Mucosa of descending colon (tissue), 3 donors: ENCODE results near the gene CAPN8. TPM values are rescaled to one million over a fixed set of nuclear protein-coding genes. Genes with fewer than 3 reads are reported as not detected.

ENCODE experiments used
- ATAC-seq: fragments of 200-7000 bp; cut with Tn5 transposase; one replicate; pipeline ENCODE4 v1.9.1; 2020; ENCODE audit warnings: mild to moderate bottlenecking, moderate library complexity
- DNase-seq, 3 donors: peaks; one replicate each; pipeline ENCODE4 v3.0.0-alpha.2; 2020
- H3K36me3 ChIP-seq: fragments of 200-600 bp; one replicate; pipeline ENCODE4 v1.8.0; 2021; ENCODE audit warnings: low read depth, mild to moderate bottlenecking
- H3K4me1 ChIP-seq: fragments of 200-600 bp; one replicate; pipeline ENCODE4 v1.8.0; 2021; ENCODE audit warnings: low read depth, mild to moderate bottlenecking
- H3K4me3 ChIP-seq: fragments of 200-600 bp; one replicate; pipeline ENCODE4 v1.8.0; 2021; ENCODE audit warnings: mild to moderate bottlenecking
- H3K9me3 ChIP-seq: fragments of 200-600 bp; one replicate; pipeline ENCODE4 v1.8.0; 2021; ENCODE audit warnings: mild to moderate bottlenecking
- intact Hi-C, 2 donors: fragments of 100-400 bp; cut with DNase I in 1 of 2; cut with micrococcal nuclease in 1 of 2; formaldehyde crosslinking; loops; one replicate each; pipeline versions ENCODE4 v1.11.0 to v1.11.1; 2022; cut with DNase I, micrococcal nuclease
- total RNA-seq, 3 donors: library from RNA; stranded (reverse); fragmentation: NEBNext Ultra II Directional in 2 of 3; extraction: Animal tissue kit (Norgen Biotek cat#: 25700) in 2 of 3; gene quantifications; one replicate each; pipeline versions ENCODE4 v1.2.1 to v1.2.4, GENCODE V29; 2021 to 2023
- TF ChIP-seq, protein P1 (sequence below): fragments of 200-600 bp; IDR thresholded peaks from one replicate; pipeline ENCODE4 v1.8.0; 2022; ENCODE audit warnings: antibody characterized with exemption, mild to moderate bottlenecking
- donor health status: DM: no; HTN: no; CAD: no; lungs with moderate emphysema.
- donor health status: DM: no; HTN: no; CAD: no.
- donor health status: DM: no; HTN: yes; CAD: no.

Gene CAPN8
- total RNA-seq, 3 donors from 2014 or later = 31.1 to 88.6 (median 59.0) TPM

DNA sequence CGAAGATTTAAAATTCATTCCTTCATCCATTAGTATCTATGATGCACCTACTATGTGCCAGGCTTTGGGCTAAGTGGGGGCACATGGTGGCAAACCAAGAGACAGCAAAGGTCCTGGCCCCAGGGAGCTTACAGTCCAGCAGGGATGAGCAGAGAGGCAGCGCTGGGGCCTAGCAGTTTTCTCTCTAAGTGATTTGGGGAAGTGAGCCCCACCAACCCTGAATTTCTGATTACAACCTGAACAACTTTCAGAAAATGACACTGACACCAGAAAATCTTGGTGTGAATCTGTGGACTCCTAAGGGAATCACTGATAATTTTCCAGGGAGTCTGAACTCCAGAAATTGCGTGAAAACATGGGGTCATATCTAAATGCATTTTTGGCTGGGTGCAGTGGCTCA, 111.5 kb downstream of the CAPN8 start:
- DNase-seq (no peak), ATAC-seq (no peak)
- H3K4me1 ChIP-seq = peaks cover 9% of the 10 kb centered on the region
- no peaks in the 10 kb centered on the region for H3K36me3 ChIP-seq
- intact Hi-C loops = no loop called here
- no peaks in the 10 kb centered on the region for H3K9me3 ChIP-seq
- no peak overlapping the region for H3K4me3 ChIP-seq
- TF ChIP-seq, protein P1, sequence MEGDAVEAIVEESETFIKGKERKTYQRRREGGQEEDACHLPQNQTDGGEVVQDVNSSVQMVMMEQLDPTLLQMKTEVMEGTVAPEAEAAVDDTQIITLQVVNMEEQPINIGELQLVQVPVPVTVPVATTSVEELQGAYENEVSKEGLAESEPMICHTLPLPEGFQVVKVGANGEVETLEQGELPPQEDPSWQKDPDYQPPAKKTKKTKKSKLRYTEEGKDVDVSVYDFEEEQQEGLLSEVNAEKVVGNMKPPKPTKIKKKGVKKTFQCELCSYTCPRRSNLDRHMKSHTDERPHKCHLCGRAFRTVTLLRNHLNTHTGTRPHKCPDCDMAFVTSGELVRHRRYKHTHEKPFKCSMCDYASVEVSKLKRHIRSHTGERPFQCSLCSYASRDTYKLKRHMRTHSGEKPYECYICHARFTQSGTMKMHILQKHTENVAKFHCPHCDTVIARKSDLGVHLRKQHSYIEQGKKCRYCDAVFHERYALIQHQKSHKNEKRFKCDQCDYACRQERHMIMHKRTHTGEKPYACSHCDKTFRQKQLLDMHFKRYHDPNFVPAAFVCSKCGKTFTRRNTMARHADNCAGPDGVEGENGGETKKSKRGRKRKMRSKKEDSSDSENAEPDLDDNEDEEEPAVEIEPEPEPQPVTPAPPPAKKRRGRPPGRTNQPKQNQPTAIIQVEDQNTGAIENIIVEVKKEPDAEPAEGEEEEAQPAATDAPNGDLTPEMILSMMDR = no peak

DNA sequence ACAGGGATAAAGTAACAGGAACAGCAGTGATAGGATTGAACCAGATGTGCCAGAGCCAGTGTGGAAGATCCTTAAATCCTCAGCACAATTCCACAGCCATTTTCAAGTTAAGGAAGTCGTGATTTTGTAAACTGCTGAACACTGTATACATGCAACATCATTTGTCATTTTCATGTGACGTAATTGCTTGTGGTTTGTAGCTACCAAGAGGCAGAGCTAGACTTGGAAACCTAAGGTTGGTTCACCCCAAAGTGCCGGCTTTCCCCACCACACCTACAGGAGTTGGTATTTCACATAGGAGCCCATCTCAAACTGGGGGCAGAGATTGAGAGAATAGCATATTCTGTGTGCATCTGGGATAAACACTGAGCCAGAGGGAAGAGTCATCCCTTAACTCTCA, 113.9 kb downstream of the CAPN8 start:
- intact Hi-C loops = no loop called here
- Histone ChIP-seq H3K9me3 (no peaks in the 10 kb centered on the region), H3K4me3 (no peak overlapping the region), H3K4me1 (peaks cover 9% of the 10 kb centered on the region), H3K36me3 (no peaks in the 10 kb centered on the region)
- DNase-seq = no peak
- TF ChIP-seq, protein P1 = no peak
- no peak for ATAC-seq

DNA sequence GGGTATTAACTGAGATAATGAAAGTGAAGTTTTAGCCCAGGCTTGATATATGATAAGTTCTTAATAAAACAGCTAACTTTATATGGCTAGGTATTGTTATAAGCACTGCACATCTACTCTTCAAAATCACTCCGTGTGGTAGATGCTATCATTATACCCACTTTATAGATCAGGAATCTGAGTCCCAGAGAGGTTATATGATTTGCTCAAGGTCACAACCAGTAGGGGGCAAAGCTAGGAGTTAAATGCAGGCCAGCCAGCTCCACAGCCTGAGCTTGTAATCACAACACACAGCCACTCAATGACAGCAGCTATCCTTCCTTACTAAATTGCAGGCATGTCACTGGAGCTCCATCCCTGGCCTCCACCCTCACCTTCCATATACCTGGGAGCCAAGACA, 115.8 kb downstream of the CAPN8 start:
- intact Hi-C loops = no loop called here
- TF ChIP-seq, protein P1 = no peak
- Histone ChIP-seq H3K36me3 (no peaks in the 10 kb centered on the region), H3K4me3 (no peak overlapping the region), H3K4me1 (peaks cover 11% of the 10 kb centered on the region), H3K9me3 (no peaks in the 10 kb centered on the region)
- DNase-seq (no peak), ATAC-seq (no peak)

DNA sequence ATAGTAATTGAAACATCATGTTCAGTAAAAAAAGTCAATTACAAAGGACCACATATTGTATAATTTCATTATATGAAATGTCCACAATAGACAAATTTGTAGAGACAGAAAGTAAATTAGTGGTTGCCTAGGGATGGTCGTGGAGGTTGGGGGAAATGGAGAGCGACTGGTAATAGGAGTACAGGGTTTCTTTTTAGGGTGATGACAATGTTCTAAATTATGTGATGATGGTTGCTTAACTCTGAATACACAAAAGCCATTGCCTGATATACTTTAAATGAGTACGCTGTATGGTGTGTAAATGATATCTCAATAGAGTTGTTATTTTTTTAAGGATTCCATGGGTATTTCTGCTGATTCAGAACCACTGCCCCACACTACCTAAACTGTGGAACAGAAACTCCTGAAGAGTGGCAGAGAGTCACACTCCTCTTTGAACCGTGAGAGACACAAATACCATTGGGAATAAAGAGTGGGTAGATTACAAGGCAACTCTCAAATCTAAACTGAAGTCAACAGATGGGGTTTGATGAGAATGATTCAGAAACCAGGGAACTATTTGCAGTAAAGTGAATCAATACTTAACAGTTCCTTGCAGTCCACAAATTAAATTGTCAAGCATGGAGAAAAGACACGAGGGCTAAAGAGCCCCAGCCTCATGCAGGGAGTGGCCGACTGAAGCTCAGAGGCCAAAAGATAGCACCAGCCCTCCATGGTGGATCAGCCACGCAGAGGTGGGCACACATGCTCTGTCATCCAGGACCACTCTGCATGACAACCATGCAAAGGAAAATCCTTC, 118.0 kb downstream of the CAPN8 start:
- Histone ChIP-seq H3K4me3 (no peak overlapping the region), H3K4me1 (peaks cover 17% of the 10 kb centered on the region), H3K9me3 (no peaks in the 10 kb centered on the region), H3K36me3 (no peaks in the 10 kb centered on the region)
- DNase-seq (no peak), ATAC-seq (no peak)
- intact Hi-C loops = no loop called here
- TF ChIP-seq, protein P1 = no peak

DNA sequence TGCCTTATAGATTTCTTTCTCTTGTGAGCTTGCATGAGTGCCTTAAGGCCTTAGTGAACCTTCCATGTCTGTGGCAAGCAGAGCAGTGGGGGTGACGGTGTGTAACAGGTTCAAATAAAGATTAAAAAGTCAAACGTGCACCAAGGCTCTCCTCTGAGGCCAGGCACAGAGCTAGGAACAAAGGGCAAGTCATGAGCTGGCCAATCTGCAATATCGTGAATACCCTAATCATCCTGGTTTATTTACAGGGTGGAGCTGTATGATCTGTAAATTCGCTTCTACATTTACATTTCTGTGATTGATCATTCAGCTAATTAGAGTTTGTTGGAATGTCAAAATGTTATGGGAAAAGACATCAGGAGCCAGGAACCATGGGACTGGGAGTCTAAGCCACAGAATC, 120.2 kb downstream of the CAPN8 start:
- ATAC-seq (peak; percentile 76), DNase-seq (peak in 1 of 3 donors; percentile 29)
- peaks cover 13% of the 10 kb centered on the region for H3K4me1 ChIP-seq
- no peak overlapping the region for H3K4me3 ChIP-seq
- TF ChIP-seq, protein P1 = no peak
- no peaks in the 10 kb centered on the region for H3K9me3 ChIP-seq
- intact Hi-C loops = no loop called here
- H3K36me3 ChIP-seq = no peaks in the 10 kb centered on the region
